ENCODE results near the gene PVRIG.
"Not testable (repeated sequence)": the region's sequence is repeated elsewhere in the genome, so short reads cannot be mapped to it uniquely, and the experiment has no call there.

PVRIG gene

GRCh38 chr7:100180084-100180483 lies 39.7 kb upstream of the PVRIG start:
- peaks cover 11% of the 10 kb centered on the region for H3K4me1 ChIP-seq (ENCODE audit: insufficient read depth, low read length)
- H3K4me3 ChIP-seq (ENCODE audit: low read length); H3K36me3 ChIP-seq (ENCODE audit: insufficient read depth, low read length); H3K27me3 ChIP-seq (ENCODE audit: insufficient read depth, low read length); H3K27ac ChIP-seq (ENCODE audit: low read depth, low read length); H3K9me3 ChIP-seq (ENCODE audit: insufficient read depth, low read depth, low read length); H3K9ac ChIP-seq (ENCODE audit: low read depth, low read length): not testable (repeated sequence)
- 97% methylated on average over 3 of the region's 3 CpGs for WGBS

DNA sequence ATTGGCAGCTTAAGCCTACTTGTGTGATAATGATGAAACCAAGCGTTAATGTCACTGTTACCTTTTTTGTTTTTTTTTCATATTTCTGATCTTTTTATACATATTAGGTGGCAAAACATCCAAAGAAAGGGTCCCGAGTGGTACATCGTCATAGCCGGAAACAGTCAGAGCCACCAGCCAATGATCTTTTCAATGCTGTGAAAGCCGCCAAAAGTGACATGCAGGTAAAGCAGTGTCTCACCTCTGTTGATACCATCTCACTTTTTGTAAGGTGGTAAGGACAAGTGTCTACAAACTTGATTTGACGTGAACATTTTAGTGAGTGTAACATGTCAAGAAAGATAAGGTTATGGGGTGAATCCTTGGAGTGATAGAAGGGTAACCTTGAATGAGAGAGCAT lies 37.1 kb upstream of the PVRIG start:
- not testable (repeated sequence) for H3K36me3 ChIP-seq (ENCODE audit: insufficient read depth, low read length); H3K9ac ChIP-seq (ENCODE audit: low read depth, low read length); H3K27me3 ChIP-seq (ENCODE audit: insufficient read depth, low read length); H3K4me1 ChIP-seq (ENCODE audit: insufficient read depth, low read length); H3K27ac ChIP-seq (ENCODE audit: low read depth, low read length); H3K9me3 ChIP-seq (ENCODE audit: insufficient read depth, low read depth, low read length); H3K4me3 ChIP-seq (ENCODE audit: low read length)
- 89% methylated on average over 6 of the region's 6 CpGs for WGBS

- 88% methylated on average over 6 of the region's 6 CpGs for WGBS
- not testable (repeated sequence) for H3K27ac ChIP-seq (ENCODE audit: low read depth, low read length); H3K4me3 ChIP-seq (ENCODE audit: low read length); H3K36me3 ChIP-seq (ENCODE audit: insufficient read depth, low read length); H3K4me1 ChIP-seq (ENCODE audit: insufficient read depth, low read length); H3K9ac ChIP-seq (ENCODE audit: low read depth, low read length); H3K27me3 ChIP-seq (ENCODE audit: insufficient read depth, low read length); H3K9me3 ChIP-seq (ENCODE audit: insufficient read depth, low read depth, low read length)
Measured at GRCh38 chr7:100183090-100183489, 36.7 kb upstream of the PVRIG start.

- H3K9me3 ChIP-seq (ENCODE audit: insufficient read depth, low read depth, low read length), result no peaks in the 10 kb centered on the region
- no peaks in the 10 kb centered on the region for H3K36me3 ChIP-seq (ENCODE audit: insufficient read depth, low read length)
- peaks cover 5% of the 10 kb centered on the region; the same call in 1 of the 2 replicates for H3K4me1 ChIP-seq (ENCODE audit: insufficient read depth, low read length)
- 87% methylated on average over 2 of the region's 2 CpGs for WGBS
- no peaks in the 10 kb centered on the region for H3K27me3 ChIP-seq (ENCODE audit: insufficient read depth, low read length)
- no peak overlapping the region for H3K27ac ChIP-seq (ENCODE audit: low read depth, low read length)
- no peak overlapping the region for H3K4me3 ChIP-seq (ENCODE audit: low read length)
- no peak overlapping the region for H3K9ac ChIP-seq (ENCODE audit: low read depth, low read length)
Measured at GRCh38 chr7:100185726-100186125, 34.0 kb upstream of the PVRIG start.

- Histone ChIP-seq H3K27me3 (ENCODE audit: insufficient read depth, low read length) (no peaks in the 10 kb centered on the region), H3K4me1 (ENCODE audit: insufficient read depth, low read length) (no peaks in the 10 kb centered on the region), H3K9me3 (ENCODE audit: insufficient read depth, low read depth, low read length) (no peaks in the 10 kb centered on the region), H3K27ac (ENCODE audit: low read depth, low read length) (no peak overlapping the region), H3K9ac (ENCODE audit: low read depth, low read length) (no peak overlapping the region), H3K36me3 (ENCODE audit: insufficient read depth, low read length) (no peaks in the 10 kb centered on the region), H3K4me3 (ENCODE audit: low read length) (no peak overlapping the region)
- 94% methylated on average over 3 of the region's 3 CpGs for WGBS
Measured at GRCh38 chr7:100189061-100189460, 30.7 kb upstream of the PVRIG start.

DNA sequence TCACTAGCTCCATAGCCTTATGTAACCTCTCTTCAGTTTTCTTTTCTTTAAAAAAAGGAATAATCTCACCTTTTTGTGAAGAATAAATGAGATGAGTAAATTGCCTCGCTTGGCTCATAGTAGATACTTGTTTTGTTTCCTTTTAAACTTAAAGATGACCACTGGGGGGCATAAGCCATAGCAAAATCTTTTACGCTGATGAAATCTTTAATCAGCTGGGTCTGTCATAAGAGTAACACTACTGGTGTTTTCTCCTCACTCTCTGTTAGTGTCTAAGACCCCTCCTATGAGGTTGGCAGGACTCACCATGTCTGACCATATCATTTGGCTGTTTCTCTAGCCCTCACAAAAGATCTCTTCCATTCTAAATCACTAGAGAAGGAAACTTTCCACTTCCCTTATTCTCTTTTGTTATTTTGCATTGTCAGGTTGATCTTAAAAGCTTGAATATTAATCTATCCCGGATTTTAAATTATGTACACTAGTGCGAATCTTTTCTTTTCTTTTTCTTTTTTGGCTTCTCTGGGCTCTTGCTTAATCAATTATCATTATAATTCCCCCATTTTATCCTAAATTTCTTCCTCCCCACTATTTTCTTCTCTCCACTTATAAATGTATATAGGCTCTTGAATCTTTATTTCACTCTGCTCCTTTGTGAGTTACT lies 29.6 kb upstream of the PVRIG start:
- 87% methylated on average over 4 of the region's 4 CpGs for WGBS
- Histone ChIP-seq H3K4me1 (ENCODE audit: insufficient read depth, low read length) (no peaks in the 10 kb centered on the region), H3K27ac (ENCODE audit: low read depth, low read length) (no peak overlapping the region), H3K4me3 (ENCODE audit: low read length) (no peak overlapping the region), H3K9me3 (ENCODE audit: insufficient read depth, low read depth, low read length) (no peaks in the 10 kb centered on the region), H3K27me3 (ENCODE audit: insufficient read depth, low read length) (no peaks in the 10 kb centered on the region; the same call in 1 of the 2 replicates), H3K36me3 (ENCODE audit: insufficient read depth, low read length) (no peaks in the 10 kb centered on the region), H3K9ac (ENCODE audit: low read depth, low read length) (no peak overlapping the region)

- no peaks in the 10 kb centered on the region for H3K9me3 ChIP-seq (ENCODE audit: insufficient read depth, low read depth, low read length)
- no peak overlapping the region for H3K9ac ChIP-seq (ENCODE audit: low read depth, low read length)
- no peak overlapping the region for H3K27ac ChIP-seq (ENCODE audit: low read depth, low read length)
- no peaks in the 10 kb centered on the region for H3K36me3 ChIP-seq (ENCODE audit: insufficient read depth, low read length)
- H3K4me1 ChIP-seq (ENCODE audit: insufficient read depth, low read length), result no peaks in the 10 kb centered on the region
- H3K4me3 ChIP-seq (ENCODE audit: low read length), result no peak overlapping the region
- WGBS, result 94% methylated on average over 1 of the region's 2 CpGs
- no peaks in the 10 kb centered on the region; the same call in 1 of the 2 replicates for H3K27me3 ChIP-seq (ENCODE audit: insufficient read depth, low read length)
Measured at GRCh38 chr7:100191775-100192174, 28.0 kb upstream of the PVRIG start.

DNA sequence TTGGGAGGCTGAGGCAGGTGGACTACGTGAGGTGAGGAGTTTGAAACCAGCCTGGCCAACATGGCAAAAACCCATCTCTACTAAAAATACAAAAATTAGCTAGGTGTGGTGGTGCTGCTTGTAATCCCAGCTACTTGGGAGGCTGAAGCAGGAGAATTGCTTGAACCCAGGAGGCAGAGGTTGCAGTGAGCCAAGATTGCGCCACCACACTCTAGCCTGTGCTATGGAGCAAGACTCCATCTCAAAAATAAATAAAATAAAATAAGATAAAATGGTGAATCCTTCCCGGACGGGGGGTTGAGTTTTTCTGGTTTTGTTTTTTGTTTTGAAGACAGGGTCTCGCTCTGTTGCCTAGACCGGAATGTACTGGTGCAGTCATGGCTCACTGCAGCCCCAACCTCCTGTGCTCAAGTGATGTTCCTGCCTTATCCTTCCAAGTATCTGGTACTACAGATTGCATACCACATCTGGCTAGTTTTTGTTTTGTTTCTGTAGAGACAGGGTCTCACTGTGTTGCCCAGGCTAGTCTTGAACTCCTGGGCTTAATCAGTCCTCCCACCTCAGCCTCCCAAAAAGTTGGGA lies 27.4 kb upstream of the PVRIG start:
- 93% methylated on average over 5 of the region's 6 CpGs for WGBS
- not testable (repeated sequence) for H3K4me1 ChIP-seq (ENCODE audit: insufficient read depth, low read length); H3K27ac ChIP-seq (ENCODE audit: low read depth, low read length); H3K27me3 ChIP-seq (ENCODE audit: insufficient read depth, low read length); H3K9ac ChIP-seq (ENCODE audit: low read depth, low read length); H3K4me3 ChIP-seq (ENCODE audit: low read length); H3K9me3 ChIP-seq (ENCODE audit: insufficient read depth, low read depth, low read length); H3K36me3 ChIP-seq (ENCODE audit: insufficient read depth, low read length)

DNA sequence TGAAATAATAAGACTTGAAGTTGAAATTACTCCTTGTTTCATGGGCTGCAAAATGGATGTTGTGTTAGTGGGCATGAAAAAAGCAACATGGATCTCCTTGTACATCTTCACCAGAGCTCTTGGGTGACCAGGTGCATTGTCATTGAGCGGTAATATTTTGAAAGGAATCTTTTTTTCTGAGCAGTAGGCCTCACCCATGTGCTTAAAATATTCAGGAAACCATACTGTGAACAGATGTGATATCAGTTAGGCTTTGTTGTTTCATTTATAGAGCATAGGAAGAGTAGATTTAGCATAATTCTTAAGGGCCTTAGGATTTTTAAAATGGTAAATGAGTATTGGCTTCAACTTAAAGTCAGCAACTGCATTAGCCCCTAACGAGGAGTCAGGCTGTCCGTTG lies 26.8 kb upstream of the PVRIG start:
- no peak overlapping the region for H3K27ac ChIP-seq (ENCODE audit: low read depth, low read length)
- no peaks in the 10 kb centered on the region for H3K36me3 ChIP-seq (ENCODE audit: insufficient read depth, low read length)
- H3K4me3 ChIP-seq (ENCODE audit: low read length), result no peak overlapping the region
- WGBS, result 76% methylated on average over 3 of the region's 3 CpGs
- no peaks in the 10 kb centered on the region for H3K4me1 ChIP-seq (ENCODE audit: insufficient read depth, low read length)
- H3K9me3 ChIP-seq (ENCODE audit: insufficient read depth, low read depth, low read length), result no peaks in the 10 kb centered on the region
- H3K9ac ChIP-seq (ENCODE audit: low read depth, low read length), result no peak overlapping the region
- no peaks in the 10 kb centered on the region; the same call in 1 of the 2 replicates for H3K27me3 ChIP-seq (ENCODE audit: insufficient read depth, low read length)

GRCh38 chr7:100195222-100195621 lies 24.5 kb upstream of the PVRIG start:
- Histone ChIP-seq H3K27me3 (ENCODE audit: insufficient read depth, low read length) (peaks cover 1% of the 10 kb centered on the region; the same call in 1 of the 2 replicates), H3K9me3 (ENCODE audit: insufficient read depth, low read depth, low read length) (no peaks in the 10 kb centered on the region), H3K36me3 (ENCODE audit: insufficient read depth, low read length) (no peaks in the 10 kb centered on the region), H3K4me3 (ENCODE audit: low read length) (no peak overlapping the region), H3K4me1 (ENCODE audit: insufficient read depth, low read length) (0 out of 2 replicates have a peak, but pooled peaks cover 3% of the 10 kb centered on the region), H3K9ac (ENCODE audit: low read depth, low read length) (no peak overlapping the region), H3K27ac (ENCODE audit: low read depth, low read length) (no peak overlapping the region)
- 79% methylated on average over 2 of the region's 2 CpGs for WGBS

DNA sequence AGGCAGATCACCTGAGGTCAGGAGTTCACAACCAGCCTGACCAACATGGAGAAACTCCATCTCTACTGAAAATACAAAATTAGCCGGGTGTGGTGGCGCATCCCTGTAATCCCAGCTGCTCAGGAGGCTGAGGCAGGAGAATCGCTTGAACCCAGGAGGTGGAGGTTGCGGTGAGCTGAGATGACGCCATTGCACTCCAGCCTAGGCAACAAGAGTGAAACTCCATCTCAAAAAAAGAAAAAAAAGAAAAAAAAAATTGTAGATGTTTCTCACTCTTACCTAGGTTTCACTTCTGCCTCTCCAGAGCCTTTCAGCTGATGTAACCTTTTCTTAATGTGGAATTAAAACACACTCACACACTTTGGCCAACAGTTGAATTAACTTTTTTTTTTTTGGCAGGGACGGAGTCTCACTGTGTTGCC lies 23.8 kb upstream of the PVRIG start:
- H3K4me3 ChIP-seq (ENCODE audit: low read length); H3K9ac ChIP-seq (ENCODE audit: low read depth, low read length); H3K27ac ChIP-seq (ENCODE audit: low read depth, low read length); H3K27me3 ChIP-seq (ENCODE audit: insufficient read depth, low read length); H3K36me3 ChIP-seq (ENCODE audit: insufficient read depth, low read length); H3K9me3 ChIP-seq (ENCODE audit: insufficient read depth, low read depth, low read length); H3K4me1 ChIP-seq (ENCODE audit: insufficient read depth, low read length): not testable (repeated sequence)
- over 99% methylated on average over 5 of the region's 6 CpGs for WGBS
